GM12873 (cell line): ENCODE data around the gene RFPL3.

ENCODE experiments used
- TF ChIP-seq, protein P1 (sequence below): IDR thresholded peaks from 2 replicates; pipeline ENCODE4 v1.5.1; 2012; ENCODE audit warnings: low read depth, mild to moderate bottlenecking, moderate library complexity, low read length, control low read depth; ENCODE audit not compliant: insufficient read depth; ENCODE audit errors: missing control alignments

RFPL3 gene

DNA sequence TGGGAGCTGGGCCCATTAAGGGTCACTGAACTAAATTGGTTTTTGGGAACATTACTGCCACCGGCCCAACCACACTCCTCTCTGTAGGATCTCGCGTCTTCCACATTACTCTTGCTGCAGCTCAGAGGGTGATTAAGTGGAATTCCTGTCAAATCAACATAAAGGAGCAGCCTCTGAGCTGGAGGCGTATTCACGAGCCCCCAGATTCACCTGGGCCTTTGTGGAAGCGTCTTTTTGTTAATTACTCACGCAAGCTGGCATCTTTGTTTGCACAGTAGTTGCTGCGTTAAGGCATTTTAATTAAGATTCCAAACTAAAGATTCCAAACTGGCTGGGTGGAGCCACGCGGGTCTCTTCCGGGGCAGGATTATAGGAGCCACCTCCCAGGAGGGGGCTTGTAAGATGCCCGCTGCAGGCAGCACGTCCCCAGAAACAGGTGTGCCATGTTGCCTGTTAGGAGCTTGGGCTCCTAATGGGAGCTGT lies 21.5 kb upstream of the RFPL3 start:
- TF ChIP-seq, protein P1, sequence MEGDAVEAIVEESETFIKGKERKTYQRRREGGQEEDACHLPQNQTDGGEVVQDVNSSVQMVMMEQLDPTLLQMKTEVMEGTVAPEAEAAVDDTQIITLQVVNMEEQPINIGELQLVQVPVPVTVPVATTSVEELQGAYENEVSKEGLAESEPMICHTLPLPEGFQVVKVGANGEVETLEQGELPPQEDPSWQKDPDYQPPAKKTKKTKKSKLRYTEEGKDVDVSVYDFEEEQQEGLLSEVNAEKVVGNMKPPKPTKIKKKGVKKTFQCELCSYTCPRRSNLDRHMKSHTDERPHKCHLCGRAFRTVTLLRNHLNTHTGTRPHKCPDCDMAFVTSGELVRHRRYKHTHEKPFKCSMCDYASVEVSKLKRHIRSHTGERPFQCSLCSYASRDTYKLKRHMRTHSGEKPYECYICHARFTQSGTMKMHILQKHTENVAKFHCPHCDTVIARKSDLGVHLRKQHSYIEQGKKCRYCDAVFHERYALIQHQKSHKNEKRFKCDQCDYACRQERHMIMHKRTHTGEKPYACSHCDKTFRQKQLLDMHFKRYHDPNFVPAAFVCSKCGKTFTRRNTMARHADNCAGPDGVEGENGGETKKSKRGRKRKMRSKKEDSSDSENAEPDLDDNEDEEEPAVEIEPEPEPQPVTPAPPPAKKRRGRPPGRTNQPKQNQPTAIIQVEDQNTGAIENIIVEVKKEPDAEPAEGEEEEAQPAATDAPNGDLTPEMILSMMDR: no peak

DNA sequence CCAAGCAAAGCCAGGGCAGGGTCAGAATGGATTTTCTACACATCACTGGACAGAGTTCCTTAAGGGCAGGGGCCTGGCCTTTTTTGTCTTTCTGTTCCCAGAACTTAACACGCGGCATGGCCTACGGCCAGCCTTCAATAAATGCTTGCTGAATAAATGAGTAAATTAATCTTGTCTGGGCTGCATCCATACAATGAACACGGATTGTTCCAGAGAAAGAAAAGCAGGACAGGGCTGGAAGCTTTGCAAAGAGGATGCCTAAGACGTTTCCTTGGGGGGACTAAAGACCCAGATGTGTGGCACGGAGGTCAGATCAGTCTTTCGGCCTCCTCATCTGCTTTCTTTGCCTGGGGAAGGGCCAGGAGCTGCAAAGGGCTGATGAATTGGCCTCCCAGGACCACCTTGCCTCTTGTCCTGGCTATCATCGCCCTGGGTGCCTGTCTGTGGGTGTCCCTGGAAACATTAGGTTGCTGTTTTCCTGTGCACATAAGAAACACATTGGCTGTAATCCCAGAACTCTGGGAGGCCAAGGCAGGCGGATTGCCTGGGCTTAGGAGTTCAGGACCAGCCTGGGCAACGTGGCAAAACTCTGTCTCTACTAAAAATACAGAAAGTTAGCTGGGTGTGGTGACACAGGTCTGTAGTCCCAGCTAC lies 20.8 kb upstream of the RFPL3 start:
- TF ChIP-seq, protein P1: no peak

DNA sequence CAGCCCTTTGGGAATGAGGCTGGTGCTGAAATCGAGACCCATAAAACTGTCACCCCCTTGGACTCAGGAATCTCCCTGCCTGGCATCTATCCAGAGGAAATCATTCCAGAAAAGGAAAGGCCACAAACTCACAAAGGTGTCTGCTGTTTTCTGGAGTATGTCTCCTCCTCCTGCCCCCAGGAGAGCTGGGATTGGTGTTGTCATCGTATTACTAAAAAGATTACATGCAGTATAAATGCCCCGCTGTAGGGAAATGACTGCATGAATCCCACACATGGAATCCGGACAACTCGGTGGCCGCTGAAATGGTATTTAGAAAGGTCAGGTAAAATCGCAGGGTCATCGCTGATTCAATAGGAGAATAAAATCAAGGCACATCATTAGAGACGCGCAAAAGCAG lies 18.9 kb upstream of the RFPL3 start:
- TF ChIP-seq, protein P1: no peak

DNA sequence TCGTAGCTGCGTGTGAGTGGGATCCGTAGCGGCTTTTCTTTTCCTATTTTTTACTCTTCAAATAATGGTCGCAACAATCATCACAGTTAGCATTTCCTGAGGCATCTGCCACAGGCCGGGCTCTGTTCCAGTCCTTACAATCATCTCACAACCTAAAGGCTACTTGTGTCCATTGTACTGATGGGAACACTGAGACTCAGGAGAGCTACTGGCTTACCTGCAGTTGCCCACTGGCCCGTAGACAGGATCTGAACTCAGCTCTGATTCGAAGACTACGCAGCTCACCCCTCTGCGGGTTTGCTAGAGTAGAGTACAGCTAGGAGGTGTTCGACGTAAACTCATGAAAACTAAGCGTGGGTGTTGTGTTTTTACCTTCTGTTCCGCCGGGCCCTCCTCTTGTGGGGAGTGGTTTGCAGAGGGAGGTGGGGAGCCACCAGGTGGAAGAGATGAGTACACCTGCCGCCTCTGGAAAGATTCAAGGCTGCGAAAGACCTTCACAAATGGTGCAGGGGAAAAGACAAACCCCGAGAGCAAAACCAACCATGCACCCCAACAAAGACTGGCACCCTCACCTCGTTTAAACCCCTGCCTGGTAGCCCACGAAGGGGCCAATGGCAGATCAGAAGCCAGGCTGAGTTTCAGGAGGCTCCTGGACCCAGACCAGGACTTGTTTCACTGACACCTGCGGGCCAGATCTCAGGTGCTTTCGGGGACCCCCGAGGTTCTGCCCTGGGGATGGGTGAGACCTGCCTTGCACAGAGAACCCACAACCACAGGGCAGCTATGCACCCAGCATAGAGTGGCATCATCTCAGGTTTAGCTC lies 18.3 kb upstream of the RFPL3 start:
- TF ChIP-seq, protein P1: no peak

DNA sequence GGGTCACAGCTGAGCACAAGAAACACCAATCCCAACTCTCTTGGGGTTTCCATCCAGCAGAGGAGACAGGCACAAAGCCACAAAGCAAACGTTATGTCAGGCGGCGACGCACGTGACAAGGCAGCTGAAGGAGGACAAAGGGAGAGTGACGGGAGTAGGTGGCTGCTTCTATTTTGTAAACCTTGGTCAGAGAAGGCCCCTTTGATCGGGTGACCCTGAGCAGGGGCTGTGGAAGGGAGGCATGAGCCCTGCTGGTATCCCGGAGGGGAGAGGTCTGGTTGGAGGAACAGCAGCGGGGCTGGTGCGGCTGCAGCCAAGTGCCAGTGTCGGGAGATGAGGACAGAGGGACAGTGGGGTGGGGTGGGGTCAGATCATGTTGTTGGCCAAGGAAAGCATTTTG lies 17.3 kb upstream of the RFPL3 start:
- TF ChIP-seq, protein P1: no peak

DNA sequence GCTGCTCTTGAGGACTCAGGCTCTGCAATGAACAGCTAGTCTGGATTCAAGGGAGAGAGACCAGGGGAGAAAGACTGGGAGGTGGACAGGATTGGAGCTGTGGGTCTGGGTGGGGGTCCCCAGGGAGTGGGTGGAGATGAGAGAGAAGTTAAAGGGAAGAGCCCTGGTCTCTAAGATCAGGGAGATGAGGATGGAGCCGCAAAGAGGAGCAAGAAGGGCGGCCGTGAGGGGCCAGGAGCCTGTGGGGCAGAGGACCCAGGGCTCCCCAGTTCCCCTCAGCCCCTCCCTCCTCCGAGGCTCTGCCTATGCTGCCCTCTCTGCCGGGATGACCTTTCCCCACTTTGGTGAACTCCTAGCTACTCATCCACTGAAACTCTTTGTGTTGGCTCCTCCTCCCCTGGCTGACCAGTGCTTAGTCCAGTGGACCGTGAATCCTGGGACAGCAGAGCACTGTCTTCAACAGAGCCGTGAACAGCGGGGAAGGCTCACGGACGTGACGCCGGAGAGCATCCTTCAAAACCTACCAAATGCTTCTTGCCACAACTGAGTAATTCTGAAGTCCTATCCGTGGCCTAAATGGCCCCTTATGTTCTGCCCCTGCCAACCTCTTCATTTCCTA lies 16.4 kb upstream of the RFPL3 start:
- TF ChIP-seq, protein P1: no peak

DNA sequence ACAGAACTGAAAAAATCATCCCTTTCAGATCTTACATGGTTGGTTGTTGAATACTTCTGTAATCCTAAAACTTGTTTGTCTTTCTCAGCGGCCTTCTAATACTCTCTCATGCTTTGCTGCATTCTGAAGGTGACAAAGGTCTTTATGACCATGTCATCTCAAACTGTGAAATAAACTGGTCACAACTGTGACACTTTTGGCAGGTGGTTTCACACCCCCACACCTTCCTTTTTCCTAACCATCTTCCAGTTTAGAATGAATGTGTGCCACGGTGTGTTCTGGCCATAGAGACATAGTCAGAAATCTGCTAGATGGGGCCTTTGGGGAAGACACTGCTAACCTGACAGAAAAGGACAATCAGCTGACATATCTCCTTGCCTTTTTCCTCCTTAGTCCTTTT lies 14.7 kb upstream of the RFPL3 start:
- TF ChIP-seq, protein P1: no peak
